ENCODE data around the gene UQCC5. TPM values are rescaled to one million over a fixed set of nuclear protein-coding genes. Genes with fewer than 3 reads are reported as not detected.

Gene UQCC5
- total RNA-seq, 1 experiment from 2014 or later = 10.3 TPM

DNA sequence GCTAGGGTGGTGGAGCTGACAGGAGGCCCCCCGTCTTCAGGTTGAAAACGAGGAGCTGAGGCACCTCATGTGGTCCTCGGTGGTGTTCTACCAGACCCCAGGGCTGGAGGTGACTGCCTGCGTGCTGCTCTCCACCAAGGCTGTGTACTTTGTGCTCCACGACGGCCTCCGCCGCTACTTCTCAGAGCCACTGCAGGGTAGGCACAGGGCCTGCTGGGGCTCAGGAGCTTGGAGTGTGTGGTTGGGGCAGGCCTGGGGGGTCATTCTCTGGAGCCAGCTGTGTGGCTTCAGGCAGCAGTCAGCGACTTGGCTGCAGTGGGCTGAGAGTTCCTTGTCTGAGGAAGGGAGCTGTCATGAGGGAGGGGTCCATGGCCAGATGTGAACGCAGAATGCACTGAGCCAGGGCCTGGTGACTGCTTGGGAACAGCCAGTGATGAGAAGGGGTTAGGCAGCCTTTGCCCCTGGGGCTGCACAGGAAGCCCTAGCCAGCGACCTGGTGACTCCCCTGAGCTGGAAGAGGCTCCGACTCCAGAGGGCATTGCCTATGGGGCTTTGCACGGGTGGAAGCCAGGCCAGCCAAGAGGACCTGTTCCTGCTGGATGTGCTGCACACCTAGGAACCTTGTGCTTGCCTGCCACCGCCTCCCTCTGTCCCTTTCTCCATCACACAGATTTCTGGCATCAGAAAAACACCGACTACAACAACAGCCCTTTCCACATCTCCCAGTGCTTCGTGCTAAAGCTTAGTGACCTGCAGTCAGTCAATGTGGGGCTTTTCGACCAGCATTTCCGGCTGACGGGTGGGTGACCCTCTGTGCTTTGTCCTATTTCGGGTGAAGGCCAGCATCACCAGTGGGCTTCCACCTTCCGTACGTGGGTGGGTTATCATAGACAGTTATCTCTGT lies 46.1 kb upstream of the UQCC5 start:
- Histone ChIP-seq H3K36me3 (ENCODE audit: insufficient read depth, low read length, poor library complexity, severe bottlenecking) (peaks cover 3% of the 10 kb centered on the region), H3K4me3 (ENCODE audit: low read depth, low read length, poor library complexity, severe bottlenecking) (no peak overlapping the region), H3K27ac (ENCODE audit: low read depth, low read length, poor library complexity, severe bottlenecking) (no peak overlapping the region), H3K4me1 (ENCODE audit: insufficient read depth, low read length, poor library complexity, severe bottlenecking) (no peaks in the 10 kb centered on the region), H3K9me3 (ENCODE audit: low read depth, low read length, poor library complexity, severe bottlenecking) (no peaks in the 10 kb centered on the region), H3K27me3 (replicated peaks; ENCODE audit: insufficient read depth, low read depth, low read length, poor library complexity) (no peaks in the 10 kb centered on the region)
- intact Hi-C loops (cut with micrococcal nuclease; ENCODE audit: unreplicated experiment) = no loop called here
- BruUV-seq (replicated peaks) = no TSS peak
- DNase-seq (ENCODE audit: low spot score) = no peak
- ChIA-PET POLR2A (ENCODE audit: low non-redundant PET) (no interaction called here), CTCF (no interaction called here)
- TF ChIP-seq EZH2 (IDR thresholded peaks at IDR 0.05; ENCODE audit: borderline replicate concordance, low read depth, low read length, poor library complexity, severe bottlenecking) = no peak
- TF ChIP-seq, protein P1, sequence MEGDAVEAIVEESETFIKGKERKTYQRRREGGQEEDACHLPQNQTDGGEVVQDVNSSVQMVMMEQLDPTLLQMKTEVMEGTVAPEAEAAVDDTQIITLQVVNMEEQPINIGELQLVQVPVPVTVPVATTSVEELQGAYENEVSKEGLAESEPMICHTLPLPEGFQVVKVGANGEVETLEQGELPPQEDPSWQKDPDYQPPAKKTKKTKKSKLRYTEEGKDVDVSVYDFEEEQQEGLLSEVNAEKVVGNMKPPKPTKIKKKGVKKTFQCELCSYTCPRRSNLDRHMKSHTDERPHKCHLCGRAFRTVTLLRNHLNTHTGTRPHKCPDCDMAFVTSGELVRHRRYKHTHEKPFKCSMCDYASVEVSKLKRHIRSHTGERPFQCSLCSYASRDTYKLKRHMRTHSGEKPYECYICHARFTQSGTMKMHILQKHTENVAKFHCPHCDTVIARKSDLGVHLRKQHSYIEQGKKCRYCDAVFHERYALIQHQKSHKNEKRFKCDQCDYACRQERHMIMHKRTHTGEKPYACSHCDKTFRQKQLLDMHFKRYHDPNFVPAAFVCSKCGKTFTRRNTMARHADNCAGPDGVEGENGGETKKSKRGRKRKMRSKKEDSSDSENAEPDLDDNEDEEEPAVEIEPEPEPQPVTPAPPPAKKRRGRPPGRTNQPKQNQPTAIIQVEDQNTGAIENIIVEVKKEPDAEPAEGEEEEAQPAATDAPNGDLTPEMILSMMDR (conservative IDR thresholded peaks at IDR 0.05; ENCODE audit: low read depth, low read length) = no peak

GRCh38 chr3:52490939-52491526 lies 45.4 kb upstream of the UQCC5 start:
- no peak for TF ChIP-seq EZH2 (IDR thresholded peaks at IDR 0.05; ENCODE audit: borderline replicate concordance, low read depth, low read length, poor library complexity, severe bottlenecking)
- TF ChIP-seq, protein P1 (conservative IDR thresholded peaks at IDR 0.05; ENCODE audit: low read depth, low read length) = no peak
- intact Hi-C loops (cut with micrococcal nuclease; ENCODE audit: unreplicated experiment) = no loop called here
- no TSS peak for BruUV-seq (replicated peaks)
- POLR2A ChIA-PET (ENCODE audit: low non-redundant PET) = no interaction called here
- no peak for DNase-seq (ENCODE audit: low spot score)
- Histone ChIP-seq H3K9me3 (ENCODE audit: low read depth, low read length, poor library complexity, severe bottlenecking) (no peaks in the 10 kb centered on the region), H3K4me1 (ENCODE audit: insufficient read depth, low read length, poor library complexity, severe bottlenecking) (no peaks in the 10 kb centered on the region), H3K4me3 (ENCODE audit: low read depth, low read length, poor library complexity, severe bottlenecking) (no peak overlapping the region), H3K36me3 (ENCODE audit: insufficient read depth, low read length, poor library complexity, severe bottlenecking) (peaks cover 3% of the 10 kb centered on the region), H3K27ac (ENCODE audit: low read depth, low read length, poor library complexity, severe bottlenecking) (no peak overlapping the region), H3K27me3 (replicated peaks; ENCODE audit: insufficient read depth, low read depth, low read length, poor library complexity) (no peaks in the 10 kb centered on the region)
- CTCF ChIA-PET = no interaction called here

DNA sequence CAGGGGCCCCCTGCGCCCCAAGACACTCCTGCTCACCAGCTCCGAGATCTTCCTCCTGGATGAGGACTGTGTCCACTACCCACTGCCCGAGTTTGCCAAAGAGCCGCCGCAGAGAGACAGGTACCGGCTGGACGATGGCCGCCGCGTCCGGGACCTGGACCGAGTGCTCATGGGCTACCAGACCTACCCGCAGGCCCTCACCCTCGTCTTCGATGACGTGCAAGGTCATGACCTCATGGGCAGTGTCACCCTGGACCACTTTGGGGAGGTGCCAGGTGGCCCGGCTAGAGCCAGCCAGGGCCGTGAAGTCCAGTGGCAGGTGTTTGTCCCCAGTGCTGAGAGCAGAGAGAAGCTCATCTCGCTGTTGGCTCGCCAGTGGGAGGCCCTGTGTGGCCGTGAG lies 44.3 kb upstream of the UQCC5 start:
- DNase-seq (ENCODE audit: low spot score) = no peak
- intact Hi-C loops (cut with micrococcal nuclease; ENCODE audit: unreplicated experiment) = no loop called here
- POLR2A ChIA-PET (ENCODE audit: low non-redundant PET) = no interaction called here
- Histone ChIP-seq H3K27ac (ENCODE audit: low read depth, low read length, poor library complexity, severe bottlenecking) (no peak overlapping the region), H3K9me3 (ENCODE audit: low read depth, low read length, poor library complexity, severe bottlenecking) (no peaks in the 10 kb centered on the region), H3K4me1 (ENCODE audit: insufficient read depth, low read length, poor library complexity, severe bottlenecking) (no peaks in the 10 kb centered on the region), H3K4me3 (ENCODE audit: low read depth, low read length, poor library complexity, severe bottlenecking) (no peak overlapping the region), H3K27me3 (replicated peaks; ENCODE audit: insufficient read depth, low read depth, low read length, poor library complexity) (no peaks in the 10 kb centered on the region), H3K36me3 (ENCODE audit: insufficient read depth, low read length, poor library complexity, severe bottlenecking) (peaks cover 3% of the 10 kb centered on the region)
- CTCF ChIA-PET = no interaction called here
- BruUV-seq (replicated peaks) = no TSS peak
- TF ChIP-seq EZH2 (IDR thresholded peaks at IDR 0.05; ENCODE audit: borderline replicate concordance, low read depth, low read length, poor library complexity, severe bottlenecking) = no peak
- TF ChIP-seq, protein P1 (conservative IDR thresholded peaks at IDR 0.05; ENCODE audit: low read depth, low read length) = no peak

Data from A673 (cell line).